GM18858 (cell line): ENCODE measurements around the gene CUL2.
"Not testable (repeated sequence)": the region's sequence is repeated elsewhere in the genome, so short reads cannot be mapped to it uniquely, and the experiment has no call there.

Experiments used
- ATAC-seq: cut with Tn5 transposase; IDR thresholded peaks from one replicate; pipeline ENCODE4 v1.9.1; 2021; ENCODE audit not compliant: unreplicated experiment

Gene CUL2

GRCh38 chr10:35020481-35020880 lies 69.7 kb downstream of the CUL2 start:
- no peak for ATAC-seq

GRCh38 chr10:35019041-35020024 lies 70.8 kb downstream of the CUL2 start:
- ATAC-seq: no peak

- ATAC-seq: no peak
Observed at GRCh38 chr10:35017608-35018007, 72.5 kb downstream of the CUL2 start.

- no peak for ATAC-seq
Observed at GRCh38 chr10:35015843-35016408, 74.2 kb downstream of the CUL2 start.

- ATAC-seq: no peak
Observed at GRCh38 chr10:35012781-35013180, 77.4 kb downstream of the CUL2 start.

GRCh38 chr10:35011771-35012191 lies 78.4 kb downstream of the CUL2 start:
- ATAC-seq: no peak

- no peak for ATAC-seq
Observed at GRCh38 chr10:35007858-35008301, 82.3 kb downstream of the CUL2 start.

- no peak for ATAC-seq
Observed at GRCh38 chr10:35006836-35007235, 83.3 kb downstream of the CUL2 start.

- ATAC-seq: no peak
Observed at GRCh38 chr10:35005868-35006267, 84.3 kb downstream of the CUL2 start.

GRCh38 chr10:35004651-35005050 lies 85.5 kb downstream of the CUL2 start:
- no peak for ATAC-seq

GRCh38 chr10:35003906-35004305 lies 86.2 kb downstream of the CUL2 start:
- ATAC-seq: no peak

GRCh38 chr10:35000936-35001335 lies 89.2 kb downstream of the CUL2 start:
- ATAC-seq: no peak

- ATAC-seq: no peak
Observed at GRCh38 chr10:34999532-34999931, 90.6 kb downstream of the CUL2 start.

- ATAC-seq: no peak
Observed at GRCh38 chr10:34998940-34999339, 91.2 kb downstream of the CUL2 start.

- ATAC-seq: no peak
Observed at GRCh38 chr10:34996843-34997242, 93.3 kb downstream of the CUL2 start.

- no peak for ATAC-seq
Observed at GRCh38 chr10:34995925-34996324, 94.2 kb downstream of the CUL2 start.

GRCh38 chr10:34994565-34995142 lies 95.5 kb downstream of the CUL2 start:
- peak; percentile 98 for ATAC-seq

- ATAC-seq: no peak
Observed at GRCh38 chr10:34993782-34994181, 96.4 kb downstream of the CUL2 start.

- not testable (repeated sequence) for ATAC-seq
Observed at GRCh38 chr10:34991117-34991516, 99.0 kb downstream of the CUL2 start.

GRCh38 chr10:34988397-34989067 lies 101.6 kb downstream of the CUL2 start:
- ATAC-seq: no peak

- ATAC-seq: no peak
Observed at GRCh38 chr10:34985823-34986222, 104.3 kb downstream of the CUL2 start.
